Loucy (cell line): ENCODE measurements around the gene KICS2.

Source experiments
- EZH2phosphoT487 ChIP-seq: fragments of 200-600 bp; IDR thresholded peaks from 2 replicates; pipeline ENCODE4 v1.6.1; 2018; ENCODE audit warnings: antibody characterized with exemption, mild to moderate bottlenecking, moderate library complexity, borderline replicate concordance
- TF ChIP-seq, protein P1 (sequence below): fragments of 200-600 bp; sonication (generic); conservative IDR thresholded peaks from 2 replicates; pipeline ENCODE4 v1.5.1; 2014; ENCODE audit warnings: mild to moderate bottlenecking, antibody characterized with exemption, low read length

DNA sequence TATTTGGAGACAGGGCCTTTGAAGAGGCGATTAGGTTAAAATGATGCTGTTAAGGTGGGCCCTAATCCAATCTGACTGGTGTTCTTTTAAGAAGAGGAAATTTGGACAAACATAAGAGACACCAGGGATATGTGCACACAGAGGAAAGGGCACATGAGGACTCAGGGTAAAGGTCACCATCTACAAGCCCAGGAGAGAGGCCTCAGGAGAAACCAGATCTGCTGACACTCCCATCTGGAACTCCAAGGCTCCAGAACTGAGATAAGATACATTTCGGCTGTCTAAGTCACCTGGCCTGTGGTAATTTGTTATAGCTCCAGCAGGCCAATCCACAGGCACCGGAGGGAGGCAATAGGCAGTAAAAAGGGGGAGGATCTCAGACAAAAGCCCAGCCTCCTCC, 48.6 kb downstream of the KICS2 start:
- TF ChIP-seq, protein P1, sequence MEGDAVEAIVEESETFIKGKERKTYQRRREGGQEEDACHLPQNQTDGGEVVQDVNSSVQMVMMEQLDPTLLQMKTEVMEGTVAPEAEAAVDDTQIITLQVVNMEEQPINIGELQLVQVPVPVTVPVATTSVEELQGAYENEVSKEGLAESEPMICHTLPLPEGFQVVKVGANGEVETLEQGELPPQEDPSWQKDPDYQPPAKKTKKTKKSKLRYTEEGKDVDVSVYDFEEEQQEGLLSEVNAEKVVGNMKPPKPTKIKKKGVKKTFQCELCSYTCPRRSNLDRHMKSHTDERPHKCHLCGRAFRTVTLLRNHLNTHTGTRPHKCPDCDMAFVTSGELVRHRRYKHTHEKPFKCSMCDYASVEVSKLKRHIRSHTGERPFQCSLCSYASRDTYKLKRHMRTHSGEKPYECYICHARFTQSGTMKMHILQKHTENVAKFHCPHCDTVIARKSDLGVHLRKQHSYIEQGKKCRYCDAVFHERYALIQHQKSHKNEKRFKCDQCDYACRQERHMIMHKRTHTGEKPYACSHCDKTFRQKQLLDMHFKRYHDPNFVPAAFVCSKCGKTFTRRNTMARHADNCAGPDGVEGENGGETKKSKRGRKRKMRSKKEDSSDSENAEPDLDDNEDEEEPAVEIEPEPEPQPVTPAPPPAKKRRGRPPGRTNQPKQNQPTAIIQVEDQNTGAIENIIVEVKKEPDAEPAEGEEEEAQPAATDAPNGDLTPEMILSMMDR: no peak
- no peak for TF ChIP-seq EZH2phosphoT487
